ENCODE results near the gene GRK3.

The GRK3 gene

DNA sequence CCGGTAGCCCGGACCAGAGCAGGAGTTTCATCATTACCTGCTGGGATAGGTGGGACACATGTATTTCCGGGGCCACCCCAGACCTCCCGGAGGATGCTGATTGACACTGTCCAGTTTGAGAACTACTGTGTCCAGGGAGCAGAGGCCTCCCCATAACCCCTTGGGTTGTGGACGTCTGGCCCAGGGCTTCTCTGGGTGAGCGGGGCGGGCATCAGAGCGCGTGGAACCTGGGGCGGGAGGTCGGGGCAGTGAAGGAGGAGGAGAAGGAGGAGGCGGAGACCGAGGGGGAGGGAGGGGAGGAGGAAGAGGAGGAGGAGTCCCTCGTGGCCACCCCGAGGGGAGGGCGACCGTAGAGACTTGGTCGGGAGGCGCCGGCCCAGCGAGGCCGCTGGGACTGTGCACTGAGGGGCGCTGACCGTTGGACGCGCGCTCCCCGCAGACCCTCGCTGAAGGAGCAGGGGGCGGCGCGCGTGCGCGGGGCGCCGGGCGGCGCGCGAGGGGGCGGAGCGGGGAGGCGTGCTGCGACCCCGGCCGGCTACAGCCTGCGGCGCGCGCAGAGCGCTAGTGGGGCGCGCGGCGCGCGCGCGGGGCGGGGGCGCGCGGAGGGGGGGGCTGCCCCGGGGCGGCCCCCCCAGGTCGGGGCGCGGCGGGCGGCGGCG, at the start of gene GRK3:
TSS of gene GRK3 (plus strand) at position 356 of the 659 bp plus-strand sequence. CDS start 366 bp downstream, outside the sequence.
- no peak for TF ChIP-seq GATA3 (IDR thresholded peaks at IDR 0.05; ENCODE audit: low read depth, low read length)
- TF ChIP-seq GATA2 (IDR thresholded peaks at IDR 0.05; ENCODE audit: low read depth, low read length), result no peak

DNA sequence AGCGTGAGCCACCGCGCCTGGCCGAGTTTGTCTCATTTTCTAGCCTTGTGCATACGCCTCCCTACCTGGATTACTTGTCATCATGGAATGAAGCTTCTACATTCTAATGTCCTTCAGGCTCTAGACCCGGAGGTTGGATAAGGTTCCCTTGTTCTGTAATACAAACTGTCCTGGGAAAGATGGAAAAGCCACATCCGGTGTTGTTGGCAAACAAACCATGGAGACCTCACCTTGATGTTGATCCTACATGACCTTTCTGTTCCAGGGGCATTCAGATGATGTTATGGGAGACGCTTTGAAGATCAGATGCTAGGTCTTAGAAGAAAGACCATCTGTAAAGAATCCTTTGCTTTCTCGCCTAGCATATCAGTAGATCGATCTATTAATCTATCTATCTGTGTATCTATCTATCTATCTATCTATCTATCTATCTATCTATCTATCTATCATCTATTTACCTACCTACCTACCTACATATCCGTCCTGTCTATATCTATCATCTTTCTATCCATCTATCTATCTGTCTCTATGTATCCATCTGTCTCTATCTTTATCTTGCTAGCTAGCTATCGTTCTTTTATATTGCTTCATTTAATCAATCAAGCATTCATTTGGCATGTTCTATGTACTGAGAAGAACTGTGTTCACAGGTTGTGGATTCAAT, 46.3 kb upstream of the GRK3 start:
- TF ChIP-seq GATA3 (IDR thresholded peaks at IDR 0.05; ENCODE audit: low read depth, low read length) (no peak), GATA2 (IDR thresholded peaks at IDR 0.05; ENCODE audit: low read depth, low read length) (no peak)

DNA sequence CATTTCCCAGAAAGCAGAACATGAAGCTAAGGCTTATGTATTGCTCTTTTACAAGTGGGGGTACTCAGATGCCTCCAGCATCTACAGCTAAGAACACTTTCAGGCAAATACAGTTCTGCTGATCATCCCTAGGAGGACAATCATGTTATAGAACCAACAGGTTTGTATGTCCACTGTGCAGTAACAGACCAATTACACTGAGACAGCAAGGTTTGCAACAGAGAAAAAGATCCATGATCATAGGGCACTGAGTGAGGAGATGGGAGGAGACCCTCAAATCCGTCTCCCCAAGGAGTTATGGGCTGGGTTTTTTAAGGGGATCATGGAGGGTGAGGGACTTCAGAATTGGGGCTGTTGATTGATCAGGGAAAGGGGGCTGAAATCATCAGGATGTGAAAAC, 39.1 kb upstream of the GRK3 start:
- no peak for TF ChIP-seq GATA2 (IDR thresholded peaks at IDR 0.05; ENCODE audit: low read depth, low read length)
- no peak for TF ChIP-seq GATA3 (IDR thresholded peaks at IDR 0.05; ENCODE audit: low read depth, low read length)

DNA sequence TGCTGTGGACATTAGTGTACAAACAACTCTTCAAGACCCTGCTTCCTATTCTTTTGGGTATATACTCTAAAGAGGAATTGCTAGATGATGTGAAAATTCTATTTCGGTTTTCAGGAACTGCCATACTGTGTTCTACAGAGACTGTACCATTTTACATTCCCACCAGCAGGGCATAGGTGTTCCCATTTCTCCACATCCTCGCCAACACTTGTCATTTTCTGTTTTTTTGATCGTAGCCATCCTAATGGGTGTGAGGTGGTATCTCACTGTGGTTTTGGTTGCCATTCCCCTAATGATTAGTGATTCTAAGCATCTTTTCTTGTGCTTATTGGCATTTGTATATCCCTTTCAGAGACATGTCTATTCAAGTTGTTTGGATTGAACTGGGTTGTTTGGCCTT, 29.8 kb upstream of the GRK3 start:
- no peak for TF ChIP-seq GATA3 (IDR thresholded peaks at IDR 0.05; ENCODE audit: low read depth, low read length)
- no peak for TF ChIP-seq GATA2 (IDR thresholded peaks at IDR 0.05; ENCODE audit: low read depth, low read length)

DNA sequence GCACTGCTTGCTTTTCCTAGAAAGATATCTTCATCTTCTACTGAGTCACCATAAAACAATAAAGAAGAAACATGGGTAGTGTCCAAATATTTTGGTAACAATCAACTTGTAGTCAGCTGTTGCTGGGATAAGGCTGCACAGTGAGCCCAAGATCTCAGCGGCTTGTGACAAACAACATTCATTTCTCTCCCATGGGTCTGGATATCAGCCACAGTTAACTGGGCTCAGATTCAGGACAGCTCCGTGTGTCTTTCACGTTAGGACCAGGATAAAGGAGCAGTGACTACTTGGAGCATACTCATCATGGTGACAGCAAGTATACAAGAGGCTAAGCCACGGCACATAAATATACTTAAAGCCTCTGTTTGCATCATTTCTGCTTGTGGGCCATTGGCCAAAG, 27.9 kb upstream of the GRK3 start:
- no peak for TF ChIP-seq GATA3 (IDR thresholded peaks at IDR 0.05; ENCODE audit: low read depth, low read length)
- TF ChIP-seq GATA2 (IDR thresholded peaks at IDR 0.05; ENCODE audit: low read depth, low read length), result no peak

DNA sequence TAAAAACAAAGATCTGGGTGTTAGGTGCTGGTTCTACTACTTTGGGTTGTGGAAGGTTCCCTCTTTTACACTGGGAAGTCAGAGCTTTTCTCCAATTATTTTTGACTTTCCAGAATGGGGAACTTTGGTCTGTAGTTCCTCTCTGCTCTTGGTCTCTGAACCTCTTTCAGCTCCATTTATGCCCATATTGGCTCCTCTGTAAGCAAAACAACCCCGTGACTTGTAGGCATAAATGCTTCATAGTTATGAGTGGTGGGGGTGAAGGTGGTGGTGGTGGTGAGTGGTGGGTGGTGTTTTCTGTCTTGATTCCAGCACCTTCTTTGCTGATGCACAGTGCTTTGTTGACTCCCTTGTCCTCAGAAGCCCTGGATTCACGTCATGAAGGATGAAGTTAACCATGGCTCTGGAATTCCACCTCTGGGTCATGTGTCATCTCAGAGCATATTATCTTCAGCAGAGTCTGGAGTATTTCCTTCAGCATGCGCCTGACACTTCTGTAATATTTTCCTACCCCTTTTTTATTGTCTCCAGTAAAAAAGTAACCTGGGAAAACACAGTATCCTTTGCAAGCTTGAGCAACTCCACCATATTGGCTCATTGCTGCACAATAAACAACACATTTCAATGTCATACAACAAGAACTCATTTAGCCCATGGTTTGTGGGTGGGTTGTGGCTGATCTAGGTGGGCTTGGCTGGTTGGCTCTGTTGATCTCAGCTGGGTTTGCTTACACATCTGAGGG, 24.1 kb upstream of the GRK3 start:
- TF ChIP-seq GATA3 (IDR thresholded peaks at IDR 0.05; ENCODE audit: low read depth, low read length) (no peak), GATA2 (IDR thresholded peaks at IDR 0.05; ENCODE audit: low read depth, low read length) (no peak)

DNA sequence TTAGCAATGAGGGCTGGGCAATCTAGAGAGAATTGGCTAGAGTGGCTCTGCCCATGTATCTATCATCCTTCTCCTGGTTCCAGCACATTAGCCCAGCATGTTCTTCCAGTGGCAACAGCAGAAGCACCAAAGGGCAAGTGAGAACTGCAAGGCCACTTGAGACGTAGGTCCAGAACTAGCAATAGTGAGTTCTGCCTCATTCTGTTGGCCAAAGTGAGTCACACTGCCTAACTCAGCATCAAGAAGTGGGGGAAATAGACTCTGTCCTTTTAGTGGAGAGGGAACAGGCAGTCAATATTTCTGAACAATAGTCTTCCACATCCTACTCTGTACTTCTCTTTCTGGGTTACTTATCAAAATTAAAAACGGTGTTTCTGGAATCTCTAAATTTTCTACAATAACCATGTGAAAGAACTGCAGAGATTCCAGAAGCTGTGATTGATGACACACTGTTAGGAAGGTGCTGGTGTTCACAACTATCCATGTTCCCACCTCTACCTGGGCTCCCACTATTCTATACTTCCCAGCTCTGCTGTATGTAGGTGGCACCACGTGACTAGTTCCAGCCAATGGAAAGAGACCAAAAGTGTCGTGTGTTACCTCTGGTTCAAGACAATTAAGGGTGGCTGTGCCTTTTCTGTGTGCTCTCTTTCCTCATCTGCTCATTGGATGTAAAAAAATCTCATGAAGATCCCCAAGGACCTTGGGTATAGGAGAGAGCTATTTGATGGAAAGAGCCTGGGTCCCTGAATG, 23.4 kb upstream of the GRK3 start:
- TF ChIP-seq GATA2 (IDR thresholded peaks at IDR 0.05; ENCODE audit: low read depth, low read length) (no peak), GATA3 (IDR thresholded peaks at IDR 0.05; ENCODE audit: low read depth, low read length) (no peak)

DNA sequence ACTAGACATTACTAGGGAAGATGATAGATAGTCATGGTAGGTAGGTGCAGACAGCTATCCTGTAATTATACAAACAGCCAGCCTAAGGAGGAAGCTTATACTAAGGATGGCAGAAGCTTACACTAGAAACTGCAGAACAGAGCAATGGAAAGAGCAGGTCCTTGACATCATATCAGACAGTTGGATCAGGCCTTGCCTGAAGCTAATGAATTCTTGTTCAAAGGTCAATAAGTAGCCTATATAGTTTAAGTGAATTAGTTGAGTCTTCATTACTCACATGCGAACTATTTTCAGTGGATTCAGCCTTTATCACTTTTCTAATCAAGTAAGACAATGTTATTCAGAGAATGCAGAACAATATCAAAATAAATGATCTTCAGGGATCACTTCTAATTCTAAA, 22.3 kb upstream of the GRK3 start:
- TF ChIP-seq GATA3 (IDR thresholded peaks at IDR 0.05; ENCODE audit: low read depth, low read length), result no peak
- no peak for TF ChIP-seq GATA2 (IDR thresholded peaks at IDR 0.05; ENCODE audit: low read depth, low read length)

DNA sequence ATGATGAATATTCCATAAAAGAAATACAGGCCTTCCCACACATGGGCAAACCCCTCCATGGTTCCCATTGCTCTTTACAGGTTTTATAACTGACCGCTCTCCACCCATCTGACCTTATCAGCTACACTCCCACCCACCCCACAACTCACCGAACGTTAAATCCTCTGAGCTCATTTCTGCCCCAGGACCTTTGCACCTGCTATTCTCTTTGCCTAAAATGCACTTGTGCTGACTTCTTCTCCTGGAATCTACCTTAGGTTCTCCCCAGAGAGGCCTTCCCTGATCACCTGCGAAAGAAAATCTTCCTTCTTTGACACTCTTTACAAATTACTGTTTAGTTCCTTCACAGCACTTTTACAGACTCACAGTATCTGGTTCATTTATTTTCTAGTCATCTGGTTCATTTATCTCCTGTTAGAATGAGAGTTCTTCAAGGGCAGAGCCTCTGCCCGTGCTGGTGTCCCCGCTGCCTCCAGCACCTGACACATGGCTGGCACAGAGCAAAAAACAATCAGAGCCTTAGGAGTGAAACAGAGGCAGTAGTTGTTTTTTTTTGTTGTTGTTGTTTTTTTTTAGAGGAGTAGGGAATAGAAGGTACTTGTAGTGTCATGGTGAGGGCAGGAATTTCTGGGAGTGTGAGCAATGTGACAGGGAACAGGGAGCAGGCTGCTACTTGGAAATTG, 21.6 kb upstream of the GRK3 start:
- TF ChIP-seq GATA2 (IDR thresholded peaks at IDR 0.05; ENCODE audit: low read depth, low read length), result no peak
- no peak for TF ChIP-seq GATA3 (IDR thresholded peaks at IDR 0.05; ENCODE audit: low read depth, low read length)

DNA sequence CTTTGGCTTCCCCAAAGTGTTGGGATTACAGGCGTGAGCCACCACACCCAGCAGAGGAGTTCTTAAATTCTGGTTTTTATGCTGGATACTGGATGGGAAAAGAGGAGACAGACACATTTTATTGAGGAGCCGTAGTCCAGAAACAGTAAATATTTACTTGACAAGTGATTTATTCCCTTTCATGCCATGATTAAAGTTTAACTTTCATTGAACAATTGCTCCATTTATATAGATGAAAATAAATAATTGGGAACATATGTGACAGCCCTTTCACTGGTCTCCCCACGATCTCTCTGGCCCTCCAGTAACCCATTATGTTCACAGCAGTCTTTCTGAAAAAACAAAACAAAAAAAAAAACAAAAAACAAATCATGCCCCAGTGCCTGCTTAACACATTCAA, 19.3 kb upstream of the GRK3 start:
- no peak for TF ChIP-seq GATA2 (IDR thresholded peaks at IDR 0.05; ENCODE audit: low read depth, low read length)
- TF ChIP-seq GATA3 (IDR thresholded peaks at IDR 0.05; ENCODE audit: low read depth, low read length), result no peak

DNA sequence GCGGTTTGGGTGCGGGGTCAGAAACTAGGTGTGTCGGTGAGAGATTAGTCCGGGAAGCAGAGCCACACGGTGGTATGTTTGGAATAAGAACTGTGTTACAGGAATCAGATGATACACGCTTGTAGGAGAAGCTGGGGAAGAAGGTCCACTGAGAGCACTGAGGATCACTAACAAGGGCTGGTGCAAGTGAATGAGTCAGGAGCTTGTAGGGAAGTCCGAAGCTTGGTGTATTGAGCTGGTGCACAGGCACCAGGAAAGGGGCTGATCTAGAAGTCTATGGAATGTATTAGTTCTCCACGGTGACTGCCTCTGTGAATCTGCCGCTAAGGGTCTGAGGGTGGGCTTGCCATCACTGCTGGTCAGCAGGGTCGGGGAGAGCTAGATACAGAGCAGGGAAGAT, 18.8 kb upstream of the GRK3 start:
- no peak for TF ChIP-seq GATA3 (IDR thresholded peaks at IDR 0.05; ENCODE audit: low read depth, low read length)
- TF ChIP-seq GATA2 (IDR thresholded peaks at IDR 0.05; ENCODE audit: low read depth, low read length), result no peak

DNA sequence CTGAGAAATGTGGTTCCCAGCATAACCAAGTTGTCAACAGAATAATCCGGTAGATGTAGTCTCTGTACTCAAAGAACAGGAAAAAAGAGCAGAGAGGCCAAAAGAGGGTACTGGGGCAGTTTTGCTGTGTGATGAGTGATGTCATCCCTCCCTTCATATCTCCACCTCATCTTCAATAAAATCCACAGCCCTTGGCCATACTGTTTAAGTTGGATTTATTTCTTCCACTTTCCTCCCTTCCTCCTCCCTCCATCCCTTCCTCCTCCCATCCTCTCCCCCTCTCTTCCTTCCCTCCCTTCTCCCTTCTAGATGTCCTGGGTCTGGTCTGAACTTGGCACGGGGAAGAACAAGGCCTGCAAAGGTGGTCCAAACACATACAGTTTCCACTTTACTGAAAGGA, 18.2 kb upstream of the GRK3 start:
- TF ChIP-seq GATA3 (IDR thresholded peaks at IDR 0.05; ENCODE audit: low read depth, low read length) (no peak), GATA2 (IDR thresholded peaks at IDR 0.05; ENCODE audit: low read depth, low read length) (no peak)

DNA sequence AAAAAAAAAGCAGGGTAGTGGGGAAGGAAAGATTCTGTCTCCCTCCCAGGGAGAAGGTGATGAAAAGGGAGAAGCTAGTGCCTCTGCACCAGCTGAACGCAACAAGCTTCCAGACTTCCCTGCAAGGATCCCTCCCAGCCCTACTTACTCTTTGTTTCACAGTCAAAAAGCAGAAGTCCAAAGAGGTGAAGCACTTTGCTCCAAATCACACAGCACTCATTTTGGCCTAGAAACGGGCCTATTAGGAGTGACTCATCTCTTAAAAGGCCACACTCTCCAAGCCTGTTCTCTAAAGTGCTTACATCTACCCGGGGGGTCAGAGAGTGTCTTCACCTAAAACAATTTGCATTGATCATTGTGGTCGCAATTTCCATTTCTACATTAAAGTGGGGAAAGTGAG, 17.7 kb upstream of the GRK3 start:
- TF ChIP-seq GATA3 (IDR thresholded peaks at IDR 0.05; ENCODE audit: low read depth, low read length), result no peak

Data from SH-SY5Y (cell line).